ENCODE data around the gene SLC26A5.
"Not testable (repeated sequence)": the region's sequence is repeated elsewhere in the genome, so short reads cannot be mapped to it uniquely, and the experiment has no call there.

SLC26A5 gene

DNA sequence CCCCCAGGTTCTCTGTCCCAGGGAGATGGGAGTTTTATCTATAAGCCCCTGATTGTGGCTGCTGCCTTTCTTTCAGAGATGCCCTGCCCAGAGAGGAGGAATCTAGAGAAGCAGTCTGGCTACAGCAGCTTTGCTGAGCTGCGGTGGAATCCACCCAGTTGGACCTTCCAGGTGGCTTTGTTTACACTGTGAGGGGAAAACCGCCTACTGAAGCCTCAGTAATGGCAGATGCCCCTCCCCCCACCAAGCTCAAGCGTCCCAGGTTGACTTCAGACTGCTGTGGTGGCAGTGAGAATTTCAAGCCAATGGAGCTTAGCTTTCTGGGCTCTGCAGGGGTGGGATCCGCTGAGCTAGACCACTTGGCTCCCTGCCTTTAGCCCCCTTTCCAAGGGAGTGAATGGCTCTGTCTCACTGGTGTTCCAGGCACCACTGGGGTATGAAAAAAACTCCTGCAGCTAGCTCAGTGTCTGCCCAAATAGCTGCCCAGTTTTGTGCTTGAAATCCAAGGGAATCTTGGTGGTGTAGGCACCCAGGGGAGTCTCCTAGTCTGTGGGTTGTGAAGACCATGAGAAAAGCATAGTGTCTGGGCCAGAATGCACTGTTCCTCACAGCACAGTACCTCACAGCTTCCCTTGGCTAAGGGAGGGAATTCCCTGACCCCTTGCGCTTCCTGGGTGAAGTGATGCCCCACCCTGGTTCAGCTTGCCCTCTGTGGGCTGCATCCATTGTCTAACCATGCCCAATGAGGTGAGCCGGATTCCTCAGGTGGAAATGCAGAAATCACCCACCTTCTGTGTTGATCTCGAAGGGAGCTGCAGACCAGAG lies 40.0 kb downstream of the SLC26A5 start:
- DNase-seq (ENCODE audit: low spot score), result not testable (repeated sequence)

DNA sequence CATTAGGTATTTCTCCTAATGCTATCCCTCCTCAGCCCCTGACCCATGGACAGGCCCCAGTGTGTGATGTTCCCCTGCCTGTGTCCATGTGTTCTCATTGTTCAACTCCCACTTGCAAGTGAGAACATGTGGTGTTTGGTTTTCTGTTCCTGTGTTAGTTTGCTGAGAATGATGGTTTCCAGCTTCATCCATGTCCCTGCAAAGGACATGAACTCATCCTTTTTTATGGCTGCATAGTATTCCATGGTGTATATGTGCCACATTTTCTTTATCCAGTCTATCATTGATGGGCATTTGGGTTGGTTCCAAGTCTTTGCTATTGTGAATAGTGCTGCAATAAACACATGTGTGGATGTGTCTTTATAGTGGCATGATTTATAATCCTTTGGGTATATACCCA lies 46.3 kb downstream of the SLC26A5 start:
- not testable (repeated sequence) for DNase-seq (ENCODE audit: low spot score)

DNA sequence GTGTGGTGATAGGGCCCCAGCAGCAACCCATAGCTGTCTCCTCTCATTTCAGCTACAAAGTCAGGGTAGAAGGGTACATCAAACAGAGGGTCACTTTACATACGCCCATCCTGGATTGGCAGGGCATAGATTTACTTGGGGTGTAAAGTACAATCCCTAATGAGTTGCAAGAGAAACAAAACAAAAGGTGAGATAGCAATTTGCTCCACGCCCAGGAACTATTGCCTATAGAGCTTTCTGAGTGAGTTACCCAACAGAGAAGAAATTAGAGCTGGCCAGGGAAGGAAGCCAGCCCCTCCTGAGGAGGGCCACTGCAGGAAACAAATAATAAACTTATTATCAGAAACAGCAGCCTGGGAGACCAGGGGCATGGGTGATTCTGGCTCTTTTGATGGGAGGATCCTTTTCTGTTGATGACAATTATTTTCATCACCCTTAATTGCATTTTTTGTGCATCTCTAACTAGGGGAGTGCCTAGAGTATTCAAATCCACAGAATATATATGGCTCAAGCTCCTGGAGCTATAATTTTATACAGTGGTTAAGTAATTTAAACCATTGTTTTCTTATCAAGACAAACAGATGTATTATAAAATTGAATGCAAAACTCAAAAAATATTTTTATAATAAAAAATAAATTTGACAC lies 47.4 kb downstream of the SLC26A5 start:
- DNase-seq (ENCODE audit: low spot score), result no peak

DNA sequence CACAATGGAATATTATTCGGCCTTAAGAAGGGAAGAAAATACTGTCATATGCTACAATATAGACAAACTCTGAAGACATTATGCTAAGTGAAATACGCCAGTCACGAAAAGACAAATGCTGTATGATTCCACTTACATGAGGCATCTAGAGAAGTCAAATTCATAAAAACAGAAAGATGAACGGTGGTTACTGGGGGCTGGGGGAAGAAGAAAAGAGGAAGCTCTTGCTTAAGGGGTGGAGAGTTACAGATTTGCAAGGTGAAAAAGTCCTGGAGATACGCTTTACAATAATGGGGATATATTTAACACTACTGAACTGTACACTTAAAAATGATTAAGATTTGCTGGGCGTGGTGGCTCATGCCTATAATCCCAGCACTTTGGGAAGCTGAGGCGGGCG lies 49.5 kb downstream of the SLC26A5 start:
- no peak for DNase-seq (ENCODE audit: low spot score)

DNA sequence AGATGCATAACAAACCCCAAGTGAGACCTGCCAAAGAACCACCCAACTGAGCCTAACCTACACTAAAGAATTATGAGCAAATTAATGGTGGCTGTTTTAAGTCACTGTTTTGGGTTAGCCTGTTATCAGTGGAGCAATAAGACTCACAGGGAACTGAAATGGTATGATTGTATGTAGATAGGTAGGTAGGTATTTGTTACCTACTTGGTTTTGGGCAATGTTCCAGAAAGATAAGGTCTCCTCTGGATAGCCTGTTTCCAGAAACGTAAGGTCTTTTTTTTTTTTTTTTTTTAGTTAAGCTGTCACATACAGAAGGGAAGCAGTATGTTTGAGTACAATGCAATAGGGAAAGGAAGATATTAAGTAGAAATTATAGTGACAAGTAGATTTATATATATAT lies 50.9 kb downstream of the SLC26A5 start:
- DNase-seq (ENCODE audit: low spot score), result no peak

DNA sequence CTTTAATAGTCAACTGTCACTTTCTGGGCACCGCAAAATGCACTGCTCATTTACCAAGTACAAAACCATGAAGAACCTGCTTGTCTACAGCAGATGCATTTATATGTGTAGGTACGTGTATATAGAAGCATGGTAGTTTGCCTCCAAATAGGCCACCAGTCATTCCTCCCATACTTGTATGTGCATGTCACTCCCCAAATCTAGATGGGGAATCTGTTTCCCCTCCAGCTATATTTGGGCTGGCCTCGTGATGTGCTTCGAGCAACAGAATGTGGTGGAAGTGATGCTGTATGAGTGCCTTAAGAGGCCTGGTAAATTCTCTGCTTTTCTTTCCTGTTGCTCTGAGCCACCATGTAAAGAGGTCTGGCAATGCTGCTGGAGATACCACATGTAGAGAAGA lies 51.4 kb downstream of the SLC26A5 start:
- no peak for DNase-seq (ENCODE audit: low spot score)

DNA sequence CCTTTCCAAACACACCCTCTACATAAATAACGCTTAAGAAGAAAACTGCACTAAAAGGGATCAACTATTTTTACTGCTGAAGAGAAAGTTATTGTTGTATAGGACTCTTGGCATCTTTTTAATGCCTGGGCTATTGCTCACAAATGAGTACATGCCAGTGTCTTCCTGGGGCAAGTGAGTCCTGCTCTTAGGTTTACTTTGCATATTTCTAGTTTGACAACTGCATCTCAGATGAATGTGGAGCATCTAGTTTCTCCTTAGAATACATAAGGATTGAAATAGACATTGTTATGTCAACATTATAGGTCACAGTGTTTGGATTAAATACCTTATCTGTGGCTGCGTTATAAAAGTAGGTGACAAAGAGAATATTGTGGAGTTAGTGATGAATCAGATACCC lies 54.0 kb downstream of the SLC26A5 start:
- no peak for DNase-seq (ENCODE audit: low spot score)

DNA sequence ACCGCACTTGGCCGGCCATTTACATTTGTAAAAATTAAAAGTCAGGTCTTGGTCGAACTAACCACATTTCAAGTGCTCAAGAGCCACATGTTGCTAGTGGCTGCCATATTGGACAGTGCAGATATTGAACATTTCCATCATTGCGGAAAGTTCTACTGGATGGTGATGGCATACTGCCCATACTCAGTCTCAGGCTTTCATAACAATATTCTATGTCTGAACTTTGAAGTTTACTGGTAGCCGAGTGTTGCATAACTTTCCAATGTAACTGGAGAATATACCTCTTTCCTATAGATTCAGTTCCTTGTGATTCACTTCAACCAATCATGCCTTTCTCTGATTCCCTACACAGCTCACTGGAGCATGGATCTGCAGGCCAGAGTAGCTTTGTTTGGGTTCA lies 54.9 kb downstream of the SLC26A5 start:
- DNase-seq (ENCODE audit: low spot score), result no peak

DNA sequence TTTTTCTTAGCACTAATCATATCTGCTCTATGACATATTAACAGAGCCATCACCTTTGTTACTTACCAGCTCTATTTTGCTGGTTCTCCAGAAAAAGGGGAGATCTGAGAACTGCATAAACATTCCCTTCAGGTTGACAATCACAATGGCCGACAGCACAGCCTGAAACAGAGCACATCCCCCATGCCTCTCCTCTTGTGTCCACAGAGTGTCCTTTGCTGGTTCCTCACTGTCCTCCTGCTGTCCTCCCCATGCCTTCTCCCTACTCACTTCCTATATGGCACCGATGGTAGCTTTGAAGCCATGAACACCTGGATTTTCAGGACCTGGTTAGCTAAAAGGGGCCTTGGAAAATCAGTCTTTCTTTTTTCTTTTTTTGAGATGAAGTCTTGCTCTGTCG lies 56.7 kb downstream of the SLC26A5 start:
- DNase-seq (ENCODE audit: low spot score), result no peak

DNA sequence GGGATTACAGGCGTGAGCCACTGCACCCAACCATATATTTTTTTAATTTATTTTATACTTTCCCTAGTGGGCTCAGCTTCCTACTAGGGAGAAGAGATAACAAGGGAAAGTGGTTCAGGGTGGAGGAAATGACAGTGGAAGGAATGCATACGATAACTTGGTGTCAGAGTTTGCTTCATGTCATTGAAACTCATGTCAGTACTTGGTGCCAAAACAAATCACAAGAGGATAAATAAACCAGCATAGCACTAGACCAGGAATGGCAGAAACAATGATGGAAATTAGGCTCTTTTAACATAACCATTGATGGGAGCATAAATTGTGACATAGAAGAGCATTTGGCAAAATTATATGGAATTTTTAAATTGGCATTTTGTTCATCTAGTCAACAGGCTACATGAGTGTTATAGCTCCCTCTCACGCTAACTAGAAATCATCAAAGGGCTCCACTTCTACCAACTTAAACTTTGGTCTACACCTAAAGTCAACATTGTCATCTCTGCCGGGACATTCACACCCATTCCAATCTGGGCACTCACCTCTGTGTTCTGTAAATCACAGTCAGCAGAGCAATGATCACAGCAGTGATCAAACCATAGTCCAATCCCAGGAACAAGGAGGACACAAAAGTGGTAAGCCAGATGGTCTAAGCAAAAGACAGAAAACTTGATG lies 57.4 kb downstream of the SLC26A5 start:
- no peak for DNase-seq (ENCODE audit: low spot score)

DNA sequence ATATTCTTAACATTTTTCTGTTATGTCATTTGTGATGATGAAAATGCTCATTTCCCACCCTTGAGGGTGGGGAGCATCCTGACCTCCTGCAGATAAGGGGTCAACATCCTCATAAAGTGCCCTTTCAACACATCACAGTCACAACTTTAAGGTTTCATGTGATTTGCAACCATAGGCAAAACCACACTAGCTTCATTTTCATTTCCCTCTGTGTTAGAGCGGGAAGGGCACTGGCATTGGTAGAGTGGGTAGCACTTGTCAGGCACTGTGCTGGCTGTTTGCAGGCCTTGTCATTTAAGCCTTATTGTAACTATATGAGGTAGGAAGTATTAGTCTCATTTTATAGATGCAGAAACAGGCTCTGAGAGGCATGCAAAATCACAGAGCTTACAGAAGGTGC lies 58.8 kb downstream of the SLC26A5 start:
- DNase-seq (ENCODE audit: low spot score), result no peak

DNA sequence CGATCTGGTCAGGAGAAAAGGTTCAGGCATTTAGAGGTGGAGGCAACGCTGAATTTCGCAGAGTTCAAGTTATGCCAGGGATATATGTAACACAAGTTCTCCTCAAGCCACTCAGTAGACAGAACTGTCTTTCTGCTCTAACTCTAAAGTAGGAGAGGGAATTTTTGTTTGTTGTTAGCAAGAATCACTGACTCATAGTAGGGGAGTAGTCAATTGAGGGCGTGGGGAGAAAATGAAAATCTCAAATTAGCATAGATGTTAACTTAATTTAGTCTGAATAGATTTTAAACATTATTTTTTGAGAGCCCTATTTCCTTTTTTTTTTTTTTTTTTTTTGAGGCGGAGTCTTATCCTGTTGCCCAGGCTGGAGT lies 64.0 kb downstream of the SLC26A5 start:
- no peak for DNase-seq (ENCODE audit: low spot score)

DNA sequence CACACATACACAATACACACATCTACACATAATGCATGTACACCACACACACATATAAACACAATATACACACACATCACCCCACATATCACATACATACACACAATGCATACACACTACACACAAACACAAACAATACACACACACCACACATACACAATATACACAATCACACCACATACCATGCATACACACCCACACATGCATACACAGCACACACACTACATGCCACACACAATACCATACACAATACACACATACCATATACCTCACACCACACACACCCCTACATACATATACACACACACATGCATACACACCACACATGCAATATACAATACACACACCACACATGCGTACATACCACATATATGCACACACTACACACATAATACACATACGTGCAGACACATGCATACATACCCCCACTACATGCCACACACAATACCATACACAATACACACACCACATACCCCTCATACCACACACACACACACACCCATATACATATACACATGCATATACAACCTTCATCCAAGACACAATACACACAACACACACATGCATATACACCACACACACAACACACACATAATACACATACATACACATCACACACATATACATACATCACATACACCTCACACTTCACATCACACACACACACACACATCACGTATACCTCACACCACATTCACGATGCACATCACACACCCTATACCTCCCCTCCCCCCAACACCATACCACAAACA lies 64.6 kb downstream of the SLC26A5 start:
- DNase-seq (ENCODE audit: low spot score), result no peak

DNA sequence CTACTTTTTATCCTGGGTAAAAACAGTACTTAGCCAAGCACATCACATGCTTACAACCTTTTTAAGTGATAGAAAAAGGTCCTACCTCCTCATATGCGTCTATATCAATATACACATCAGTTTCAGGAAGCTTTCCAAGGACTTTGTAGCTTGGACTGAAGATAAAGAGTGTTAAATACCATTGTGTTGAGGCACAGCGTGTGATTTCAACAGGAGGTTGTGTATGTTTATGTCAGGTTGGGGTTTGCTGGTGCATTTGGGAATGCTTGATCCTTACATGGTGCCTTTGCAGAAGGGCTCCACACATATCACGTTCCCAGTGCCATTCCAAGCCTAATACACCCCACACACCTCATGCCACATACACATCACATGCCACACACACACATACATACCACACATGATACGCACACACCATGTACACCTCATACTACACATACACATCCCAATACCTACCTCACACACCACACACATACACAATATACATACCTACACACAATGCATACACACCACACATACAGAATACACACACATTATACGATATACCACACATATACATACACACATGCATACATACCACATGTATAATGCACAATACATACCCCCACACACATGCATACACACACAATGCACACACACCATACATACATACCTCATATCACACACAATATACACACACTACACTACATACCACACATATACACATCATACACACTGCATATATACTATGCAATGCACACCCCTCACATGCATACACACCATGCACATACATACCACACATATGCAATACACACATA lies 65.4 kb downstream of the SLC26A5 start:
- no peak for DNase-seq (ENCODE audit: low spot score)

DNA sequence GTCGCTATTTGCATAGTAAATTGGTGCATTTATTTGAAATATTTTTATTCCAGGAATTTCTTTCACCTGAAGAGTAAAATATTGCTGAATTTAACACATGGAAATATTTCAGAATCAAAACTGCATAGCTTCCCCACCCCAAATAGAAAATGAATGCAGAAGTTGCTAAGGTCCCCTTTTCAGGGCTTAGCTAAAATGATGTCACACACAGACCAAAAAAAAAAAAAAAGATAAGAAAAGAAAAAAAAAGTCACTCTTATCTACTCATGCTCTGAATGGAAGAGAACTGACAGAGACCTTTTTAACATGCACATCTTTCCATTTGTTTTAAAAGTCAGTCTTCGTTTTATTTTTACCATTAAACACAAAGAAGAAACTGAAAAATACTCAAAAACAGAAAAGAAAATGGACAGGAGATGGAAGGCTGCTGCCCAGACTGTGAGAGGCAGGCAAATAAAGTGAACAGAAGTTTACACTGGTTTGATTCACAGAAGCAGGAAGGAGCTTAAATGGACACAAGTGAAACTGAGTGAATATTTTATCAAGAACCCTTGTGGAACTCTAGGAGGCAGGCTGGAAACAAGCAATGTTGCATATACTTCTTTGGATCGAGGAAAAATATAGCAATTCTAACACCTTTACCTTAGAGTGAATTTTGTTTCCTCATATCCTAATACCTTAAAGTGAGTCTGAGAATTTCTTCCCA lies 66.6 kb downstream of the SLC26A5 start:
- no peak for DNase-seq (ENCODE audit: low spot score)

DNA sequence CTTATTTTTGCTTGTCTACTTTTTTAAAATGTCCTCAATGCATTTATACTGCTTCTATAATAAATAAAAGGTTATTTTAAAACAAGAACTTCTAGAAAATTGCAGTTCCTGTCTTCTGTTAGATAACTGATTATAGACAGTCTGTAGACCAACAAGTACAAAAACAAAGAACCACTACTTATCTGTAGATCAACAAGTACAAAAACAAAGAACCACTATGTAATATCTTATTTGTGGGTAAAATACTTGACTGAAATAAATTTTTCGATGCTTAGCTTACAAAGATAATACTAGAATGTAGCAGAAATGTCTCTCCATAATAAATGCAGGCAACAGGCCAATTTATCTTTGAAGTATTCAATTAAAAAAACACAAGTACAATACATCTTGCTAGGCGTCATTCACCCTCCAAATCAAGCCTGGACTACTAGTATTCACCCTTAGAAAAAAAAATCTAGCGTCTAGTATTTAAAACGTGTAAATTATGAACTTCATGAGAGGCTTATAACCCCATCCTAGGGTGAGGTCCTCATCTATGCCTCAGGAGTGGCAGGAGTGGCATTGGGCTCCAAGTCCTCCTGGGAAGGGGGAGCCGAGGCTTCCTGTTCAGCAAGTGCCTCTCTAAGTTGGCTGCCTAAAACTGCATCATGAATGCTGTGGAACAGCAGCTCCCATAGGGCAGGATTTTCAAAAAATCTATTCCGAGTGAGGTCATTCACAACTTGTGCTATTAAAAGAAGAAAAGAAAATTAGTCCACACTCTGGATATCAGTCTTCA lies 72.0 kb downstream of the SLC26A5 start:
- no peak for DNase-seq (ENCODE audit: low spot score)

DNA sequence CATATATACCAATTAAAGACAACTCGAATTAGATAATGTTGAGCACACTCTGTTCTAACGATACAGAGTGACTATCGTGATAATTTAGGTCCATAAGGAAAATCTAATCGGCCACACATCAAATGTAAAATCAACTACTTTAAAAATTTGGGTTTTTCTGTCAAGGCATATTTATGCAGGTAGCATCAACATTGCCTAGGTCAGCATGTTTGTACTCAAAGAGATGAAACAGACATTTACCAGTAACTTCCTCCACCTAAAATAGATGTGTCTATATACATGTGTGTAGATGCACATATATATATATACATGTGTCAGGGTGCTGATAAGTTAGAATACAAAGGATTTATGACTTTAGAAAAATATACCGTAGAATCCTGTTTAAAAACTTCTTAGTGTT lies 76.6 kb downstream of the SLC26A5 start:
- DNase-seq (ENCODE audit: low spot score), result no peak

DNA sequence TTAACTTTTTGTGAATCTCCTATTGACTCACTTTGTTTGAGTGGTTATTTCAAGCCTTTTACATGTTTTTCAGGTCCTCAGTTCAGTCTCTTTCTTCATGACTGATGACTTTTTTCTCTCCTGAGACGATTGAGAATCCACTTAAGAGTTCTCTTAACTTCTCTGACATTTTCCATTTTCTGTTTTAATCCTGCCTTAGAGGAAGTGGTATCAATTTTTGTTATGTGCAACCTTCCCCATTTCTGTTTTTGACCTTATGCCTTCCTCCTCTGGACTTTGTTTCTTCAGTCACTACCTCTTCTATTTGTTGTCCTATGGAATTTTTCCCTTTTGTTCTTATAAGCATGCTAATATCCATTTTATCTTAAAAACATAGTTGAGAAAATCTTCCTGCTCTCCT lies 96.2 kb downstream of the SLC26A5 start:
- no peak for DNase-seq (ENCODE audit: low spot score)

DNA sequence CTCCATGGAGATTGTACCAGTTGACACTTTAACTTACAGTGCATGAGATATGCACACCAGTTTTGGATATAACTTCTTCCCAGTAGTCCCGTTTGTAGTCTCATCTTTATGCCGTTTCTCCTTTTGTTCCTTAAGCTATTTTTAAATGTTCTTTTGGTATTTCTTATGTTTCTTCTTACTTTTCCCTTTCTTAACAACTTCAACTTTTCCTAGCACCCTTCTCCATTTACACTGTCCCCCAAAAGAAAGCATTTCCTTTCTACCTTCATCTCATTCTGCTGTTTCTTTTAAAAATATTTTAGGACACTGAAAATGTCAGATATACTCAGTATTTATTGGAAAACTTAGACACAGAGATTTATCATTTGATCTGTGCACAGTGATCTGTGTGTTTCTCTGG lies 97.0 kb downstream of the SLC26A5 start:
- no peak for DNase-seq (ENCODE audit: low spot score)

DNA sequence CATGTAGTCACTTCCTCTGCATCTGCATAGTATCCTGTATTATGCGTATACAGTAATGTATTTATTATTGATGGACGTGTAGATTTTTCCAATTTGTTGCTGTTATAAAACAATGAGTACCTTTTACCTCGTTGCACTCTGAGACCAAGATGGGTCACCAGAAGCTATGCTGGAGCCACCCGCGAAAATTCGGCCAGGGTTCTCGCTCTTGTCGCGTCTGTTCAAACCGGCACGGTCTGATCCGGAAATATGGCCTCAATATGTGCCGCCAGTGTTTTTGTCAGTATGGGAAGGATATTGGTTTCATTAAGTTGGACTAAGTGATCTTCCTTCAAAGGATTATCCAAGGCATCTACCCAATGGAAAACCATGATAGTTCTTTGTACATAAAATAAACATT lies 97.6 kb downstream of the SLC26A5 start:
- DNase-seq (ENCODE audit: low spot score), result no peak

All from GM03348 (cell line).